ENCODE measurements around the gene OR5AU1.

Gene OR5AU1

DNA sequence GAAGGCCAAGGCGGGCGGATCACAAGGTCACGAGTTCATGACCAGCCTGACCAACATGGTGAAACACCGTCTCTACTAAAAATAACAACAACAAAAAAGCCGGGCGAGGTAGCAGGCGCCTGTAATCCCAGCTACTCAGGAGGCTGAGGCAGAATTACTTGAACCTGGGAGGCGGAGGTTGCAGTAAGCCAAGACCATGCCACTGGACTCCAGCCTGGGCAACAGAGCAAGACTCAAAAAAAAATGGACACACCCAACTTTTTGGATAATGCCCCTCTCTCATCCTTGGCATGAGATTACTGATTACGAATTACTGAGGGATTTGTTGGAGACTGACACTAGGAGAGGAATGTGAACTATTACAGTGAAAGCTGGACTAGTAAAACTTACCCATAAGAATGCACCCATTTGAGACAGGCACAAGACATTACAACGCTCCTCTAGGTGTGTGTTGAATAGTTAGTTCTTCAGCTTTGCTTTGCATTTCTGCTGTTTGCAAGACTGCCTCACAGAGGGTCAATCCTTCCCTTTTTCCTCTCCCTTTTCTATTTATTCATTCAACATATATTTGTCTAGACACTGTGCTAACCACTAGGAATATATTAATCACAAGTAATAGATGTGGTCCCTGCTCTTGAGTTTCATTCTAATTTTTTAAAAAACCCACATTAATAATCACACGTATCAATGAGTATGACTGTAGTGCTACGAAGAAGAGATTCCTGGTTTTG lies 46.0 kb upstream of the OR5AU1 start:
- DNase-seq (ENCODE audit: low read depth) = no peak
- TF ChIP-seq CTCF (IDR thresholded peaks at IDR 0.05; ENCODE audit: control insufficient read depth, extremely low read depth, insufficient read depth) = no peak
- H3K4me3 ChIP-seq (ENCODE audit: low read depth, low read length) = no peak overlapping the region

DNA sequence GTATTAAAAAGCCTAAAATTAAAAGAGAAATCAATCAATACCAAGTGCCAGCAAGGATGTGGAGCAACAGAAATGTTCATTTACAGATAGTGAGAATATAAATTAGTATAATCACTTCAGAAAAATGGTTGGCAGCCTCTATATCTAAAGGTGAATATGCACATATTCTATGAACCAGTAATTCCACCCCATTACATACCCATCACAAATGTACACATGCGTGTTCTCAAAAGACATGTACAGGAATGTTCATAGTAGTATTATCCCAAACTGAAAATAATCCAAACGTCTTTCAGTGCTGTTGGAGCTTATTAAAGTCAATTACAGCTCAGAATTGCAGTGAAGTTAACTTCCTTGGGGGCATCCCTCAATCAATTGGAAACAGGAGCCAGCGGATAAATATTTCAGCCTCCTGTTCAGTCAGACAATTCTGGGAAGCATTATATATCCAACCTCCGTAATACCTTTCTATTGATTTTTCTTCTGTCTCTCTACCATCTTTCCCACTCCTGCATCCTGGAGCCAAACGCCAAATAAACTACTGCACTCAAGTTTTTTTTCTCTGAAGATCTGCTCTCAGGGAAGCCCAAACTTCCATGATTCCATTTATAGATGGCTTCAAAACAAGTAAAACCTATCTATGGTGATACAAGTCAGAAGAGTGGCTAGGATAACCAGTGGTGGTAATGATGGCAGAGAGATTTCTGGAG lies 45.0 kb upstream of the OR5AU1 start:
- TF ChIP-seq CTCF (IDR thresholded peaks at IDR 0.05; ENCODE audit: control insufficient read depth, extremely low read depth, insufficient read depth) = no peak
- no peak overlapping the region for H3K4me3 ChIP-seq (ENCODE audit: low read depth, low read length)
- no peak for DNase-seq (ENCODE audit: low read depth)

DNA sequence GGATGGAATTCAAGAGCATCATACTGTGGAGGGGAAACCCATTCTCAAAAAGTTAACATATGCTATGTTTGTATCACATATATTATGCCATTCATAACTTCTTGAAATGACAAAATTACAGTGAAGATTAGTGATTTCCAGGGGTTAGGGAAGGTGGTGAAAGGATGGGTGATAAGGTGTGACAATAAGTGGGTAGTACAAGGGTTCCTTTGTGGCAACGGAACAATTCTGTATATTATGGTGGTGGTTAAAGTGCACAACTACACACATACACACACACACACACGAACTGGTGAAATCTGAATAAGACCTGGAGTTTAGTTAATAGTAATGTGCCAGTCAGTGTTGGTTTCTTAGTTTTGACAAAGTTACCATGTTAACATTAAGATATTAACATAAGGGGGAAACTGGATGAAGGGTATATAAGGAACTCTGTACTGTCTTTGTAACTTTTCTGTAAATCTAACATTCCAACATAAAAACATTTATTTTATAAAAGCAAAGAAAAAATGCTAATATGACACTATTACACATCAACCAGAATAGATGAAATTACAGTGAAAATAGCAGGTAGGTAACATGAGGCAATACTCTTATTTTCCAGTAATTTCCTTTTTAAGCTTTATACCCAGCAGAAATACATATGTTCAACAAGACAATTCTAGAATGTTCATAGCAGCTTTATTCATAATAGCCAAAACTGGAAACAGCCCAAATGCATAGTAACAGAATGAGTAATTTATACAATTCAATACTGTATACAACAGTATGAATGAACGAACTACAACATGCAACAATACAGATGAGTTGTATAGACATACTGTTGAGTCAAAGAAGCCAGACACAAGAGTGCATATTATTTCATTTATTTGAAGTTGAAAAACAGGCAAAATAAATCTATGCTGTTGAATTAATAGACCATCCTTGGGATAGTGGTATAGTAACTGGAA lies 44.0 kb upstream of the OR5AU1 start:
- no peak for TF ChIP-seq CTCF (IDR thresholded peaks at IDR 0.05; ENCODE audit: control insufficient read depth, extremely low read depth, insufficient read depth)
- no peak for DNase-seq (ENCODE audit: low read depth)
- no peak overlapping the region for H3K4me3 ChIP-seq (ENCODE audit: low read depth, low read length)

- no peak for DNase-seq (ENCODE audit: low read depth)
- no peak for TF ChIP-seq CTCF (IDR thresholded peaks at IDR 0.05; ENCODE audit: control insufficient read depth, extremely low read depth, insufficient read depth)
- H3K4me3 ChIP-seq (ENCODE audit: low read depth, low read length) = no peak overlapping the region
These were observed 41.7 kb upstream of the OR5AU1 start for GRCh38 chr14:21197418-21198205.

GRCh38 chr14:21194597-21194996 lies 38.7 kb upstream of the OR5AU1 start:
- H3K4me3 ChIP-seq (ENCODE audit: low read depth, low read length) = no peak overlapping the region
- no peak for DNase-seq (ENCODE audit: low read depth)
- TF ChIP-seq CTCF (IDR thresholded peaks at IDR 0.05; ENCODE audit: control insufficient read depth, extremely low read depth, insufficient read depth) = no peak

DNA sequence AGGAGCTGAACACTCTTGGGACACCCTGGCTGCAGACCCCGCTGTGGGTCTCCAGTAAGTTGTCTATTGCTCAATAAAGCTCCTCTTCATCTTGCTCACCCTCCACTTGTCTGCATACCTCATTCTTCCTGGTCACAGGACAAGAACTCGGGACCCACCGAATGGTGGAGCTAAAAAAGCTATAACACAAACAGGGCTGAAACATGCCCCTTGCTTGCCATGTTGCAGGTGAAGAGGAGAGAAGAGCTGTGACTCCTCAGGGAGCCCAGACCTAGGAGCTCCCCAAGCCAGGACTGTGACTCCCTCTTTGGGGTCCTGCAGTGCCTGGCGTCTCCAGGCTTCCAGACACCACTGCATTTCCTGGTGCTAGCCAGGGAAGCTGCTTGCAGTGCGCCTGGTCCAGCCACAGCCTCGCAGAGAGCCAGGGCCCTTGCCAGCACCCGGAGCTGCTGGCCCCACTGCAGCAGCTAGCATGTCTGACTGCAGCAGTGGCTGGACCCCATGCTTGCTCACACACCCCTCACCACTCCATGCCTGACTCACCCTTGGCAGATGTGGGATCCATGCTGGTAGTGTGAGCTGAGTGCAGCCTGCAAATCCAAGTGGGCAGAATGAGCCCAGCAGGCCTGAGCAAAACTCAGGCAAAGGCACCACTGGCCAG lies 37.1 kb upstream of the OR5AU1 start:
- DNase-seq (ENCODE audit: low read depth) = no peak
- H3K4me3 ChIP-seq (ENCODE audit: low read depth, low read length) = no peak overlapping the region
- no peak for TF ChIP-seq CTCF (IDR thresholded peaks at IDR 0.05; ENCODE audit: control insufficient read depth, extremely low read depth, insufficient read depth)

Data from LNCaP clone FGC (cell line).